ENCODE measurements around the gene FBLL1.

- TF ChIP-seq CTCF (IDR thresholded peaks at IDR 0.05), result no peak
- TF ChIP-seq POLR2A (IDR thresholded peaks at IDR 0.05), result no peak
Observed at GRCh38 chr5:168552146-168552545, 23.0 kb downstream of the FBLL1 start.

Data from esophagus squamous epithelium (tissue), 4 donors.